Breast epithelium (tissue), 3 donors: ENCODE measurements around the gene MITF.

Experiments used
- POLR2A ChIP-seq: fragments of 450-650 bp; IDR thresholded peaks from one replicate; pipeline ENCODE4 v1.6.1; 2016; ENCODE audit warnings: antibody characterized with exemption, mild to moderate bottlenecking, moderate library complexity
- POLR2AphosphoS5 ChIP-seq, 3 donors: sonication (generic); formaldehyde crosslinking; IDR thresholded peaks; one replicate each; pipeline ENCODE4 v1.6.1; 2017; ENCODE audit warnings: antibody characterized with exemption in 3 of 3
- TF ChIP-seq, protein P1 (sequence below), 3 donors: fragments of 450-650 bp; IDR thresholded peaks; one replicate each; pipeline ENCODE4 v1.5.1; 2016 to 2017; ENCODE audit warnings: antibody characterized with exemption in 3 of 3, mild to moderate bottlenecking in 3 of 3, moderate library complexity in 3 of 3

DNA sequence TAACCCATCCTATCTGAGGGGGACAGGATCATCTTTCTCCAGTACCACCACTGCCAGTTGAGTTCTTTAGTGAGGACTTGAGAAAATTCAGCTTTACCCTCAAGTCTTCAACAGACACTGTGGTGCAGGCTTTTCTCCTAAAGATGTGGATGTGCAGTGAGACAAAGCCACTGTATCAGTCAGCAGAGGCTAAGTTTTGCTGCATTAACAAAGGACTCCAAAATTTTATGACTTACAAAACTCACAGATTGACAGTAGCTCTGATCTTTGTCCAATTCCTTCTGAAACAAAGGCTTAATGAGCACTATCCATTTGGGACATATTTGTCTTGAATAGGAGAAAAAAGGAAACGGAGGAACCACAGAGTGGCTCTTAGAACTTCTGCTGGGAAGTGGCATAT lies 87.9 kb downstream of the MITF start:
- TF ChIP-seq, protein P1, sequence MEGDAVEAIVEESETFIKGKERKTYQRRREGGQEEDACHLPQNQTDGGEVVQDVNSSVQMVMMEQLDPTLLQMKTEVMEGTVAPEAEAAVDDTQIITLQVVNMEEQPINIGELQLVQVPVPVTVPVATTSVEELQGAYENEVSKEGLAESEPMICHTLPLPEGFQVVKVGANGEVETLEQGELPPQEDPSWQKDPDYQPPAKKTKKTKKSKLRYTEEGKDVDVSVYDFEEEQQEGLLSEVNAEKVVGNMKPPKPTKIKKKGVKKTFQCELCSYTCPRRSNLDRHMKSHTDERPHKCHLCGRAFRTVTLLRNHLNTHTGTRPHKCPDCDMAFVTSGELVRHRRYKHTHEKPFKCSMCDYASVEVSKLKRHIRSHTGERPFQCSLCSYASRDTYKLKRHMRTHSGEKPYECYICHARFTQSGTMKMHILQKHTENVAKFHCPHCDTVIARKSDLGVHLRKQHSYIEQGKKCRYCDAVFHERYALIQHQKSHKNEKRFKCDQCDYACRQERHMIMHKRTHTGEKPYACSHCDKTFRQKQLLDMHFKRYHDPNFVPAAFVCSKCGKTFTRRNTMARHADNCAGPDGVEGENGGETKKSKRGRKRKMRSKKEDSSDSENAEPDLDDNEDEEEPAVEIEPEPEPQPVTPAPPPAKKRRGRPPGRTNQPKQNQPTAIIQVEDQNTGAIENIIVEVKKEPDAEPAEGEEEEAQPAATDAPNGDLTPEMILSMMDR (IDR thresholded peaks at IDR 0.05), result no peak
- TF ChIP-seq POLR2A (no peak), POLR2AphosphoS5 (IDR thresholded peaks at IDR 0.05) (no peak)
